ENCODE measurements around the gene KCNK3.
"Not testable (repeated sequence)": the region's sequence is repeated elsewhere in the genome, so short reads cannot be mapped to it uniquely, and the experiment has no call there.

- not testable (repeated sequence) for TF ChIP-seq CTCF, POLR2A (IDR thresholded peaks at IDR 0.05)
Measured at GRCh38 chr2:26749787-26750420, 57.4 kb downstream of the KCNK3 start.
